Measurements from ENCODE around the gene COPS3.

The COPS3 gene

DNA sequence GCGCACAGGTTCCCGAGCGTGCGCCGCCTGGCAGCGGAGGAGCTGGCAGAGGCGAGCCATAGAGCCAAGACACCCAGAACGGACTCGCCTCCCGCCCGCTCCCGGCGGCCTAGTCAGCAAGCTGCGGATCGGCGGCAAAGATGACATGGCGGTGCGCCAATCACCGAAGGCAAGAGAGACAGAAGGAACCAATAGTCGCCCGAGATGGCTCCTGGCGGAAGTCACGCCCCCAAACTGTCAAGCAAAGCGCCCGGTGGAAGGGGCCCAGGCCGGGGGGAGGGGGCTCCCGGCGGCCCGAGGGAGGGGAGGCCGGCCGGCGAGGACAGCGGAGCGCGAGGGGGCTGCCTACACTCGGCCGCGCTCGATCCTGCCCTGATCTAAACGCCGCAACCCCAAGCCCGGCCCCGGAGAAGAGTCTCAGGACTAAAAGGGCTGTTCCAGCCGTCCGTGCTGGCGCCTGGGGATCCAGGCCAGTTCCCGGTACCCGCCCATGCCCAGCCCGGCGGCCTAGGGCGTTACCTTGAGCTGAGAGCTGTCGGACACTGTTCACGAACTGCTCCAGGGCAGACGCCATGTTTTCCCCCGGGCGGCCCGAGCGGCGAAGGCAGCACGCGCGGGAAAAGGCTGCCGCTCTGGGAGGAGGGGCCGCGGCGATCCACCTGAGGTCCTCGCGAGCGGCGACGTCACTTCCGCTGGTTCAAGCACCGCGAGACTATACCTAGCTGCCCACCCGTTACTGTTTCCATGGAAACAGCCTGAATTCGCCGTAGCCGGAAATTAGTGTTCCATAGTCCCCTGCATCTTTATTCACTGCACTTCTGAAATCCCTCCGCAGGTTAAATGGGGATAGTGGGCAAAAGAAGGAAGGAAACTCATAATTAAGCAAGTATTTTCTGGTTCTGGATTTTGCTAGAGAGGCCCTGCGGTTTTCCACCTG lies at the start of gene COPS3:
Gene COPS3, minus strand, starts transcription at position 634 of the 937 bp plus-strand sequence. Its CDS starts 60 bp downstream, at position 574.
- DNase-seq, result peak; percentile 73 to 99 (median 96)

DNA sequence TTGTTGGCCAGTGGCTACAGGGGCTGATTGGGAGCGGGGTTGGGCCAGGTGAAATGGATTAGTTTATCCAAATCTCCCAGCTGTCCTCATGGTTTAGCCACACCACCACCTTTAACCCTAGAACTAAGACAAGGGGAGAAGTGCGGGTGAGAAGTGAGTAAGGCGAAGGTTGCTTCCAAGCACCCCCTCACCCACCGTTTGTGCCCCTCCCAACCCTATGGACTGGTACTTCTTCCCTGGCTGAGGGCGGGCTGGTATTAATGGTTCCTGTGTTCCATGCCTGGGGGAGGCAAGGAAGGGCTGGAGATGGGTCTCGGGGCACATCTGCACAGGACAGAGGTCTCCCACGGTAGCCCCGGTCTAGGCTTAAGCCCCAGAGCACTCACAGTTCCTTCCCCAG lies 47.2 kb upstream of the COPS3 start:
- no peak for DNase-seq

DNA sequence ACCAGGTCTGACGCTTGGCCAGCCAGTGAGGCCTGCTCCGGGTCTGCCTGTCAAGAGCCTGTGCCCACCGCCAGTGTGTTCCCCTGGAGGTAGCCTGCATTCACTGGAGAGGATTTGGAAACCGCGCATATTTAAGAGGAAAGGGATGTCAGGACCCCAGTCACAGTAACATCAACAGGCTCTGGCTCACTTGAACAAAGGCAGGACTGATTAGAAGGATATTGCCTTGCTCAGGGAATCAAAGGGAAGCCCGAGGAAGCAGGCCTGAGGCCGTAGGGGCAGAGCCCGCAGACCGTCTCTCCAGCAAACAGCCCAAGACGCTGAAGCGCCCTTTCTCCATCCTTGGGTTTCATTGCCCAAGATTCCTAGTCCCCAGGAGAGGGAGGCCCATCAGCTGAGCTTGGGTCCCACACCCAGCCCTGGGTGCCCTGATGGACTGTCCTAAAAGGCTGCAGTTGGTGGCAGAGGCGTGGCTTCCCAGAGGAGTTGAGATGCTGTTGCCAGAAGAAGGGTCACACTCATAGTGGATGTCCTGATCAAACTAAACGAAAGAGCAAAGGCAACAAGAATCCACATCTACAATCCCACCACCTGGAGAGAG lies 45.3 kb upstream of the COPS3 start:
- no peak for DNase-seq

DNA sequence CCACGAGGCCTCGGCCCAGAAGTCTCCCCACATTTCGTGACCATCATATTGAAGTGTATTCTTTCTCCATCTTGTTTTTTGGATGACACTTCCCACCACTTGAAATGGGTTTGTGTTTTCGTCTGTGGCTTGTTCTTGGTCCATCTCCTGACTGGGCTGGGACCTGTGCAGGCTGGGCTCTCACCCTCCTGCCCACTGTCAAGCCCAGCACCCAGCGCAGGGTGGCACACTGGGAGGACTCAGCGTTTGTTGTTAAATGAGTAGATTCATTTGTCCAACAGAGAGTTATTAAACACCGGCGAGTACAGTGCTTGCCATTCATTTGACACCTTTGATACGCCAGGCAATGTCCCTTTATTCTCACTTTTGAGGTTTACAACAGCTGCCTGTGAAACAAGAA lies 44.8 kb upstream of the COPS3 start:
- DNase-seq, result no peak

DNA sequence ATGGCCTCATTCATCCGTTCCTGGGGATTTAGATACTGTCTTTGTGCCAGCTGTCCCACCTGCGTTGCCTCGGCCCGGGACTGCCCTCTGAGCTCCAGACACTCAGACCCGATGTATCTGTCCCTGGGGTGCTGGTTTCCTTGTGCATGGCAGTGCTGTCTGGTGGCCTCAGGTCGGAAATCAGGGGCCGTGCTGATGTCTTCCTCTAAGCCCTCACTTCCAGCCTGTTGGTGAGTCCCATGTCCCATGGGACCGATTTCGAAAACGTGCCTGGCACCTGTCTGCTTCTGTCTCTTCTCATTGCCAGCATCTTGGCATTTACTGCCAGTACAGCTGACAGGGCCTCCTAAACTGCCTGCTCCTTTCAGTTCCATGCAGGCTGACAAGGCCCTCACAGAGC lies 44.2 kb upstream of the COPS3 start:
- no peak for DNase-seq

DNA sequence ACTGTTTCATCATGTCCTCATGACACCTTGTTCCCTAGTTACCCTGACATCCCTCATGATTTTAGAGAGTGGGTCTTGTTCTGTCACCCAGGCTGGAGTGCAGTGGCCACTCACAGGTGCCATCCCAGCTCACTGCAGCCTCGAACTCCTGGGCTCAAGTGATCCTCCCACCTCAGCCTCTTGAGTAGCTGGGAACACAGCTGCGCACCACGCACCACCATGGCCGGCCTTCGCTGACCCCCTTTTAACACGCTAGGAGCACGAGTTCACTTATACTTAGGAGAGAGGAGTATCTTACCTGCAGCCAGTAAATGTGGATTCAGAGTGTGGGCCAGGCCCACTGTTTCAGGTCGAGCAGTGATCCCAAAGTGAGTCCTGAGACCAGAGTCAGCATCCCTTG lies 43.6 kb upstream of the COPS3 start:
- DNase-seq, result no peak

DNA sequence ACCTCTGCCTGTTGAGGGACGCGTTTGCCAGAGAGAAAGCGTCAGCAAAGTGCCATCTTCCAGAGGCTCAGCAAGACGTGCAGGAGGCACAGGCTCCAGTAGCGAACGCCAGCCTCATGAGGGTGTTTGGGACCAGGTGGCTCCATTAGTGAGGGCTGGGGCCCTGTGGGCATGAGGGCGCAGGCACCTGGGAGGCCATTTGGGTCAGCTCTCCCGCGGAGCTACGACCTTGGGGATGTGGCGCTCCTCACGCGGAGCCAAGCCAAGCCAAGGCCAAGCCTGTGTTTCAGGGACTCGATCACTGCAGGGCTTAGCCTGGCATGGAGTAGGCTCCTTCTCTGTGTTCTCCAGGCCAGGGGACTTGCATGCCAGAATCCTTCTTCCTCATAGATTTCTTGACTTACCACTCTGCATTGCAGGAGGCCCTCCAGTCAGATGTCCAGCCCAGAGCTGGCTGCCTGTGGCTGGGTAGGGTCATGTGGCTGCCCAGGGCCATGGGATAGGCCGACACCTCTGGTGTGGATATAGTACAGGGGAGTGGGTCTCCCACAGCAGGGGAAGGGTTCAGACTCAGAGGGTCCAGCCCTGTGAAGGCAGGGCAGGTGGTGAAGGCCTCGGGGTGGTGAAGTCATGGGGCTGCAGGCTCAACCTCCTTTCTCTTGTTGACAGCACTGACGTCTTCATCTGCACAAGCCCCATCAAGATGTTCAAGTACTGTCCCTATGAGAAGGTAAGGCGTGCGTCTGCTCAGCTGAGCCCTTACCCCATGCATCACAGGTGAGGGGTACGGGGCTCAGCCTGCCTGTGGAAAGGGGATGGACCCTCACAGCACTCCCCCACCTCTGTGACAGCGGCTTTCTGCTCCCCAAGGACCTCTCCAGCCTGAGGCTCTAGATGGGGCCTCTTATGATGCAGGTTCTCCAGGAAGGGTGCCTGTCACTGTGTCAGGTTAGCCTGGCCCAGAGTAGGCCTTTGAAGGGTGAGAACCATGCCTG lies 41.8 kb upstream of the COPS3 start:
- no peak for DNase-seq

DNA sequence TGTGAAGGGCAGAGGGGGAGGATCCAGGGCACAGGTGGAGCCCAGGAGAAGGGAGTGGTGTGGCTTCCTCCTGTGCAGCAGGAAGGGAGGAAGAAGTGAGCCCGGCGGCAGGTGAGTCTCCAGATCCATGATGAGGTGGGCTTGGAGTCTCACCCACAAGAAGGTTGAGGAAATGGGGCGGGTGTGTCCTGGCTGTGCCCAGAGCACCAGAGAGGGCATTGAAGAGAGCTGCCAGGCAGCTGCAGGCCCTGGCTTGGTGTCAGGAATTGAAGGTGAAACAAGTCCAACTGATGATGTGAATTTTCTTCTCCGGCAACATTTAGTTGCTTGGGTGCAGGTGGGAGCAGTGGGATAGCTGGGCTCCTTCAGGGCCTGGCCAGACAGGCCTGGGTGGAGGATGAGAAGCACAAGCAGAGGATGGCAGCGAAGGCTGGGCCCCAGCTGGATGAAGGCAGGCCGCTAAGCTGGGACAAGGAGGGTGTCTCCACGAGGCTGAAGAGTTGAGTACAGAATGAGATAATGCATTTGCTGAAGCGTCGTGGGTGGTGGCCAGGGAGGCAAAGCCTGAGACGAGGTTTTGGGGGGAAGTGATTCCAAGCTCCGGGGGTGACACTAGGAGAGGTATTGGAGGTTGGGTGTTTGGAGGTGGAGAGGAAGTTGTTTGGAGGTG lies 40.4 kb upstream of the COPS3 start:
- DNase-seq, result no peak

DNA sequence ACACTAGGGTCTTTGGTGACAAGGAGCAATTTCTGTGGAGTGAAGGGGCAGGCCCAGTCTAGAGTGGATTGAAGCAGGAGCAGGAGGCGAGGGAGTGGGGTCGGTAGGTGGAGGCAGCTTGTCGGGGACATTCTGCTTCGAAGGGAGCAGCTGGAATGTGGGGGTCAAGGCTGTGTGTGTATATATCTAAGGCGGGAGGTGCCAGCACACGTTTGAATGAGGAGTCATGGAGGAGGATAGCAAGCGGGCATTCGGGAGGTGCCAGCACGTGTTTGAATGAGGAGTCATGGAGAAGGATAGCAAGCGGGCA lies 39.8 kb upstream of the COPS3 start:
- no peak for DNase-seq

DNA sequence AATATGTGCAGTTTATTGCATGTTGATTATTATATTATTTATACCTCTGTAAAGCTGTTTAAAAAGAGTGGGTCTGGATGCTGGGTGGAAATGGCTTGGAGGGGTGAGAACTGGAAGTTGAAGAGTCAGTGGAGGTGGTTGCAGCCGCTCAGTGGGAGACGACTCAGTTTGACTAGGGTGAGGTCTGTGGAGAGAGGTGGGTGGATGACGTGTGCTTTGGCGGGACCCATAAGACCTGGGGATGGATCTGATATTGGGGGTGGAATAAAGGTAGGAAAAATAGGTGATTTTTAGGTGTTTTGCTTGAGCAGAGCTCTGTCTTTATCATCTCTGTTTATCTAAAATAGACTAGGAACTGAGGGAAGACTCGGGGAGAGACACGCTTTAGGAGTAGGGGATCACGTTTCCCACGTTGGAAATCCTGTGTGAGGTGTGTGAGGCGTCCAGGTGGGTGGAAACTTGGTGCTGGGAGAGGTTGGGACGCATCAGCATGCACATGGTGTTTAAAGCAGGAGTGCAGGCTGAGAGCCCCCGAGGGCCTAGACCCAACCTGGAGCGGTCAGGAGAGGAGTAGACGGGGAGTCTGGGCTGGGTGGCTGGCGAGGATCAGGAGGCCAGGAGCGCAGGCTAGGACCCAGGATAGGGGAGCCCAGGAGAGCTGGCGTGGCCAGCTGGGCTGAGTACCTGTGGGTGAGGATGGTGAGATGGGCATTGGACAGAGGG lies 39.3 kb upstream of the COPS3 start:
- DNase-seq, result no peak

DNA sequence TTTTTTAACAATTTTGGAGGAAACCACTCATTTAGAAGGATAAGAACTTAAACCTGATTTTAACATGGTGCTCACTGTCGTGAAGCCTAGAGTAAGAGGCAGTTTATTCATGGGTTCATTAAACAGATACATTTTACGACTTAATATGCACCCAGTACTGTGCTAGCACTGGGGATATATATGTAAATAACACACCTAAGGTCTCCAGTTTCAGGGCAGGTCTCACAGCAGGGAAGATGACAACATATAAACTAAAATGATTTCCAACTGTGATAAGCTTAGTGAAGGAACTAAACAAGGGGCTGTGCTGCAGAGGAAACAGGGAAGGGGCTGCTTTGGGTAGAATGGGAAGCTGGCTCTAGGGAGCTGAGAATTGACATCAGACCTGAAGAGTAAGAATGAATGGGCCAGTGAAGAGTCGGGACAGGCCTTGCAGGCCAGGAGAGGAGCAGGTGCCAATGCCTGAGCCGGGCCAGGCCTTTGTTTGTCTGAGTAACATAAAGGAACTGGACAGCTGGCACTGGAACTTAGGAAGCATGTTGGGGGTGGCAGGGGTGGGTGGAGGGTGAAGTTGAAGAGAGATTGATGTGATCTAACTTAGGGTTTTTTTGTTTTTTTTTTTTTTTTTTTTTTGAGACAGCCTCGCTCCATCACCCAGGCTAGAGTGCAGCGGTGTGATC lies 34.2 kb upstream of the COPS3 start:
- no peak for DNase-seq

DNA sequence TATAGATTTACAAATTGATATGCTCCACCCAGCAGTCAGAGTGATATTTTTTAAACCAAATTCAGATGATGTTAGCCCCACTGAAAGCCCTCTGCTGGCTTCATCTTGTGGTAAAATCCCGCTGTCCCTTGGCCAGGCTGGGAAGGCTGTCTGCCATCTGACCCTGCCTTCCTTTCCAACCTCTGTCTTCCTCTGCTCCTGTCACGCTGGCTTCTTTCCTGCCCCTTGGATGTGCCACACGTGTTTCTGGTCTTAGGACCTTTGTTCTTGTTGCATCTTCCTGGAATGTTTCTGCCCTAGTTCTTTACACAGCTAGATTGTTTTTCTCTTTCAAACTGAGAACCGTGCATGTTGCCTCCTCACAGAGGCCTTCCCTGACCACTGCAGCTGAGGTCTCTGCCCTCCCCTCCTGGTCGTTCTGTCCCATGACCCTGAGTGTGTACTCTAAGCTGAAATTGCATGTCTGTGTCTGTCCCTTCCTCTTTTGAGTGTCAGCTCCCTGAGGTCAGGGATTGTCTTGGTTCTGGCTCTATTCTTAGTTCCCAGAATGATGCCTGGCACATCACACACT lies 33.5 kb upstream of the COPS3 start:
- DNase-seq, result no peak

DNA sequence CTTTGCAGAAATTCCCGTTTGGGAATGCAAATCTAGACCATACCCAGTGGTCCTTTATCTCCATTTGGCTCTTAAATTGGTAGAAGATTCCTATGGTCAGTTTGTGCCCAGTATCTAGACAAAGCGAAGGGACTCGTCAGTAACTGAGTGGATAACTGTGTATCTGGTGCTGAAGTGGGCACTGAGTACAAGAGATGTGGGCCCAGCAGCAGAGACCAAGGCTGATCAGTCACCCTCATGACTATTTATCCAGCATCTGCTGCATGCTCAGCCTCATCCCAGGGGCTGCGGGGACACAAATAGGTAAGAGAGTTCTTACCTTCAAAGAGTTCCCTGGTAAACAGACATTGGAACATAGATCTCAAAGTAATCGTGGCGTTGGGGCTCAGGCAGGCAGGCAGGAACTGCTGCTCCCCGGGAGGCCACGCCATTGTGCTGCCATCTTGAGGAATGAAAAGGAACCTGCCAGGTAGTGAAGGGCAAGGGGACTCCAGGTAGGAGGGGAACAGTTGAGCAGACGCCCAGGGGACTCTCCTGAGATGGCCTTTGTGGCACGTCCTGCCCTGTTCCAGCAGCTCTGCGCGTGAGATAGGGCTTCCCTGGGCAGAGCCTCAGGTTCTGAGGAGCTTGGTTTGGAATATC lies 32.4 kb upstream of the COPS3 start:
- peak in 11 of 51 donors; percentile 5 to 40 (median 13) for DNase-seq

DNA sequence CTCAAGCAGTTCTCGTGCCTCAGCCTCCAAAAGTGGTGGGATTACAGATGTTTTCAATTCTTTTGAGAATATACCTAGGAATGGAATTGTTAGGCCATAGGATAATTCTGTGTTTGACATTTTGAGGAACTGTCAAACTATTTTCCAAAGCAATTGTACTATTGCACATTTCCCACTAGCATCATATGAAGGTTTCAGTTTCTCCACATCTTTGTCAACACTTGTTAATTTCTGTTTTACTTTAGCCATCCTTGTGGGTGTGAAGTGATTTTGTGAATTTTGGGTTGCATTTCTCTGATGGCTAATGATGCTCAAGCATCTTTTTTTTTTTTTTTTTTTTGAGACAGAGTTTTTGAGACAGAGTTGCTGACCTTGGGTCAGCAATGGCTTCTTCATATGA lies 28.3 kb upstream of the COPS3 start:
- DNase-seq, result no peak

DNA sequence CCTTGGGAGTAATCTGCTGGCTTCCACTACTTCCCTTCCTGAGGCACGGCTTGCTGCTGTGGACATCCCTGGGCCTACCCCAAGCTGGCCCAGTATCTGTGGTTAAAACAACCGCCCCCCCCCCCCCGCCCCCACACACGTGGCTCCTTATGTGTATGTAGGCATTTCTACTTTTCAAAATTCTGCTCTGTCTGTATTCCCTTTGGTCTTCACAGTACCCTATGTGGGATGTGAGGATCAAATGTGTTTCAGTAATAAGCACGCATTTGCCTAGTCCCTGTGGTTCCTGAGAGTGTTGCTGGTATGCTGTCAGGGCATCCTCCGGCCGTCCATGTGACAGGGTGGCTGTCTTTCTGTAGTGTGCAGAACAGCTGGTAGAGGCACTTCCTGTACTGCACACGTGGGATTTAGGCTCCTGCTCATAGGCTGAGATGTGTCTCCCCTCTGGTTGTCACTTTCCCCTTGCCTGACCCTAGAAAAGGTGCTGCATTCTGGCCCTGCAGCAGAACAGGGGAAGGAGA lies 24.3 kb upstream of the COPS3 start:
- DNase-seq, result peak in 11 of 51 donors; percentile 4 to 33 (median 12)

DNA sequence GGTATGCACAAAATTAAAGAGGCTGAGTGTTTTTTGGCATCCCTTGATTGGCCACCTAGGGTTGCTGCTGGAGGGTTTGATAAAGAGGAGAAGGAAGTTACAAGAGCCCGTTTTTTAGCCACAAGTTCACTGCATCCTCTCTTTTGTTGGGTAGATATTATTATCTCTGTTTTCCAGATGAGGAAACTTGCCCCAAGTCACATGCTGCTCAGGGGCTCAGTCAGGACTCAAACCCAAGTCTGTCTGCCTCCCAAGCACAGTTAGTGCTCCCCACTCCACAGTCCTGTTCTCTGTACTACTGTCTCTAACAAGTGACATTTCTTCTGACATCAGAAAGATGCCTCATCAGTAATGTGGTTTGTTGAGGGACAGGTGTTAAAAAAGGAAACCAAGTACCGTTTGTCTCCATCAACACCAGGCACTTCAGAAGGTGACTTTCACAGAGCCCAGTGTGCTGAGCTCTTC lies 23.5 kb upstream of the COPS3 start:
- no peak for DNase-seq

DNA sequence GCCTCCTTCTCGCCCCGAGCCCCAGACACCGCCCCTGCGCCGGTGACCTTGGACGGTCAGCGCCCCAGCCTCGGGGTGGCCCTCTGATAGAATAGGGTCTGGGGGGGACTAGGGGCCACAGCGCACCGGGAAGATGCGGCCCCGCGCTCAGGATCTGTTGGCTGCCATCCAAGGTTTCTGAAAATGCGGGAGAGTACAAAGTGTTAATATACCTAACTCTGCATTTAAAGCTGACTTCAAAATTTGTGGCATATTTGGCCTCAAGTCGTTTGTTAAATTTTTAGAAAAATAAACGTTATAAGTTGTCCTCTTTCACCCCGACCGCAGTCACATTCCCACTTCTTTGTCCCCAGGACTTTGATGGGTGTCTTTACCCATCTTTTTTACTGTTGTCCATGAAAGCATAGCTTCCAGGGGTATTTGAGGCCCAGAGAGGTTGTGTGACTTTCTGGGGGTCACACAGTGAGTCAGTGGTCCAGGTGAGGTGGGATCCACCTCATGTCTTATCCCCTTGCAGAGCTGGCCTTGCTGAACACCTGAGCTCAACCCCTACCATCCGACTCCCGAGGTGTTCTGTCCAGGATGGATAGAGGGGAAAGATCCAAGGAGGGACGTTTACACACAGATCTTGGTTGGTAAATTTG lies 22.9 kb upstream of the COPS3 start:
- DNase-seq, result peak in 1 of 51 donors; percentile 20

Data from hypothalamus (tissue), 51 donors.